IPS-NIHi7 (cell line): ENCODE measurements around the gene GALNT16.

Experiments
- DNase-seq: peaks from one replicate; pipeline ENCODE4 v3.0.0; 2012; ENCODE audit warnings: mixed read lengths; ENCODE audit errors: extremely low spot score

The GALNT16 gene

DNA sequence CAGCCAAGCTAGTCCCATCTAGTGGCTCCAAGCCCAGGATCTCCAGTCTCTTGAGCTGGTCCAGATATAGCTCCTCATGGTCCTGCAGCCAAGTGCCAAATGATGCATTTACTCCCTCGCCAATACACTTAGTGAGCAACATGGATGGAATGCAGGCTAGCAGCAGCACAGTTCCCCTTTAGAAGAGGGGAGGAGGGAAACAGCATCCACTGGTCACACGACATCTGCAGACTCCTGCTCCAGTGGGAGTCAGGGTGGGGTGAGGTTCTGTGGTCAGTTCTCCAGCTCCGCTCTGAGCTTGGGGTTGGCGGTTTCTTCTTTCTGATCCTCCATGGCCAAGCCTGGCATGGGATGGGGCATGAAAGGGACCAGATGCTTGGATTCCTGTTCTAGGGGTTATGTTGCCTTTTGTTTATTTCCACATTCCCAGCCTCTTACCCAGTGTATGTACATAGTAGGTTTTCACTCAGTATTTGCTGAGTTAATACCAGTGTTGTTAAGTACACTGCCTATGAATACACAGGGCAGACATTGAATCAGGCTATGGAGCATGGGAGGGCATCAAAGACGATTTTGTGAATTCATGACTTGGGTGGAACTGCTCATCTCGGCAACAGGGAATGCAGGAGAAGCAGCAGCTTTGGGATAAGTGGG, 57.3 kb downstream of the GALNT16 start:
- DNase-seq, result peak; percentile 43

DNA sequence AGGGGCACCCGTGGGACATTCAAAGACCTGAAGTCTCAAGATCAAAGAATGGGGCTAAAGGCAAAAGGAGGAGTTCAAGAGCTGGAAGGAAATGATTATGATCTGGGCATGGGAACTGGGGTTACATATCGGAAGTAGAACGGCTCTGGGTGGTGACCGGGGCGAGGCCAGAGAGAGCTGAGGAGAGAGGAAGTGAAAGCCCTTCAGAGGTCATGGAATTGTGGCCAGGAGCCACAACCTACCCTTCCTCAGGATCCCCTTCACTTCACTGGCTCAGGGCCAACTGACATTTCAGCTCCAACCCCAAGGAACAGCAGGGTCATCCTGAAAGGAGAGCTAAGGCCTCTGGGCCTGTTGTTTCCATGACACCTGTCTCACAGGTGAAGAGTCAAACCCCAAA, 57.8 kb downstream of the GALNT16 start:
- no peak for DNase-seq

DNA sequence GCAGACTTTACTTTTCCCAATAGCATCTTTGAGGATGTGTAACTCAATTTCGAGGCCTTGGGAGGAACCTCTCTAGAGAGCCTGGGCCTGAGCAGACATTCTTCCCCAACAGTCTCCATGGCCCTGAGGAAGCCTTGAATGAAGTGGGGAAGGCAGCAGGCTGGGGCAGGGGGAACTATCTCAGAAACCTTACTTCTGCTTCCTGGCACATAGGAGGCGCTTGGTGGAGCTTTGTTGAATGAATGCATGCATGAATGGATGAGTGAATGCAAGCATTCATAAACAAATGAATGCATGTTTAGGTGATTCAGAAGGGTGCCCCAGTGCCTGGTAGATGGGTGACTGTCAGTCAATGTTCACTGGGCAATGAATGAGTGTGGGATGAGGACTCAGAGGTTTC, 58.3 kb downstream of the GALNT16 start:
- DNase-seq, result no peak

DNA sequence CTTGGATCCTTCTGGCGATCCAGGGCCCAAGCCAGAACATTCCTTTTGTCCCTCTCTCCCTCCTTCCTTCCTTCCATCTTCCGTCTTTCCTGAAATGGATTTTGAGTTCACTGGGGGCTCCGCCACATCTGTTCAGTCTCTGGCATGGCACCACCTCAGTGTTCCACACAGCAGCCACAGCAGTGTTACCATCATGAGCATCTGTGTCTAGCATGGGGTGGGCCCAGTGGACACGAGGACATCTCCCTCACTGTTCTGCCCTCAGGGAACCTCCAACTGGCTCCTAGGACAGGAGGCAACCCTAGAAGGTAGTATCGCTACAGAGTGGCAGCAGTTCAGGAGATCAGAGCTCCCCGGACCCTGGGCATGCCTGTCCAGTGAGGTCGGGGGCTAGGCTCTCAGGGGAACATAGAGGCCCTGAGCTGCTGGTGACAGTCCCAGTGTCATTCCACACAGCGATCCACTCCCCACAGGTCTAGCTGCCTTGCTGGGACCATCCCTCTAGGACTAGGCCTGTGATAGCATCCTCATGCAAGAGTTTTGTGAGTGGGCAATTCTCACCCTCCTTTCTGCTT, 59.0 kb downstream of the GALNT16 start:
- DNase-seq, result no peak

DNA sequence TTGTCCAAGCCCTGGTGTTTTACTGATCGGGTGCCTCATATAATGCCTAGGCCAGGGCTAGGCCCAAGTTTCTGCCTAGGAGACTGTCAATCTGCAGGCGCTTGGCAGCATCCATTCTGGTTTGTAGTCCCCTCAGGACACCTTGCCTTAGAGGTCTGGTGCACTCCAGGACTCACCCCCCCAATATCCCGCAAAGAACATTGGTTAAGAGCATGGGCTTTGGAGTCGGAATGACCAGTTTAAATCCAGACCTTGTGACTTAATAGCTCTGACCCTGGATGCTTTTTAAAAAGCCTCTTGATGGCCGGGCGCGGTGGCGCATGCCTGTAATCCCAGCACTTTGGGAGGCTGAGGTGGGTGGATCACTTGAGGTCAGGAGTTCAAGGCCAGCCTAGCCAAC, 60.0 kb downstream of the GALNT16 start:
- no peak for DNase-seq

DNA sequence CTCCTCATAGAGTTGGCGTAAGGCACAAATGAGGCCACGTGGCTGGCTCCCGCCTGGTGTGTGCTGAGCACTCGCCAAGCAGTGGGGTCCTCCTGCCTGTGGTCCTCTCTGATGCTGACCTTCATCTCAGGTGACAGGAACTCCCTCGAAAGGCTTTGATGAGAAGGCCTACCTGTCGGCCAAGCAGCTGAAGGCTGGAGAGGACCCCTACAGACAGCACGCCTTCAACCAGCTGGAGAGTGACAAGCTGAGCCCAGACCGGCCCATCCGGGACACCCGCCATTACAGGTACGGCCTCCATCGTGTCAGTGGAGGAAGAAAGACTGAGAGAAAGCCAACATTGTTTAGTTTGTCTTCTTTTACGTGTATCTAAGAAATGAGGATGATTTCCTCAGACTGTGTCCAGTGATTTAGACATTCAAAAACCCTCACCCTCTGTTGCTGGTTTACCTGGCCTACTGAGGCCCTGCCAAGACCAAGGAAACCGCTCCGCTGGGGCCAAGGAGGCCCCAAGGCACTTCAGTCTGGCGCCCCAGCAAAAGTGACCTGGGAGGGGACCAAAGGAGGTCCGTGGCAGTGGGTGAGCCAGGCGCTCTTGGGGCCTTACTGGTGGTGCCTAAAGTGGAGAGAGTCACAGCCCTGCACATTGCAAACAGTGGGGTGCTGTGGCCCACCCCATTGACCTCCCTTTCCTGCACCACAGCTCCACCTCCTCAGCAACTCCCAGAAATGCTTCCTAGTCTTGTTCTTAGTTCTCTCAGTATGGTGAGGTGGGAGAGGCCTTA, 60.8 kb downstream of the GALNT16 start:
- no peak for DNase-seq

DNA sequence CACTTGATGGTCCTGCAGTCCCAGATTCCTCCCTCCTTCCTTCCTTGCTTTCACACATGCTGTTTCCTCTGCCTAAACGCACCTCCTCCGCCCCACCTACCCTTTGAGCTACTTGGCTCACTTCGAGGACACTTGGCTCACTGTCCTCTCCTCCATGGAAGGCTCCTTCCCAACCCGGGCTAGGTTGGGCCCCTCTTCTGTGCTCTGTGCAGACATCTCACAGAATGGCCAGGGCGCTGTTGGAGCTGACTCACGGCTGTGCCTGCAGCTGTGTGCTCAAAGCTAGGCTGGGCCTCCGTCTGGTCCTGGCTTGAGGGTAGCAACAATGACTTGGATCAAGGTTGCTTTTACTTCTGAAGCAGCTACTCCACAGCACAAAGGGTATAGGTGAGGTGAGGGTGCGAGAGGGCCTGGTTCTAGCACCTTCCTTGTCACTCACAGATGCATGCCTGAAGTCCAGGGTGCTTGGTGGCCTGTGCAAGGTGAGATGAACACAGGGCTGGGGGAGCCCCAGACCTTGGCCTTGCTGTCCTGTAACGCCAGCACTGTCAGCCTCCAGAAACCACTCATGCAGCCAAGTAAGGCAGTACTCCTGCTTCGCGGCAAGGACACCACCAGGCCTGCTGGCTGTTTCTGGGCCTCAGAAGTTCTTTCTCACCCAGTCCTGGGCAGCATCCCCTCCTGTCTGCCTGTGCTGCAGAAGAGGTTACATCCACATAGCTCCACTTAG, 61.8 kb downstream of the GALNT16 start:
- DNase-seq, result no peak

DNA sequence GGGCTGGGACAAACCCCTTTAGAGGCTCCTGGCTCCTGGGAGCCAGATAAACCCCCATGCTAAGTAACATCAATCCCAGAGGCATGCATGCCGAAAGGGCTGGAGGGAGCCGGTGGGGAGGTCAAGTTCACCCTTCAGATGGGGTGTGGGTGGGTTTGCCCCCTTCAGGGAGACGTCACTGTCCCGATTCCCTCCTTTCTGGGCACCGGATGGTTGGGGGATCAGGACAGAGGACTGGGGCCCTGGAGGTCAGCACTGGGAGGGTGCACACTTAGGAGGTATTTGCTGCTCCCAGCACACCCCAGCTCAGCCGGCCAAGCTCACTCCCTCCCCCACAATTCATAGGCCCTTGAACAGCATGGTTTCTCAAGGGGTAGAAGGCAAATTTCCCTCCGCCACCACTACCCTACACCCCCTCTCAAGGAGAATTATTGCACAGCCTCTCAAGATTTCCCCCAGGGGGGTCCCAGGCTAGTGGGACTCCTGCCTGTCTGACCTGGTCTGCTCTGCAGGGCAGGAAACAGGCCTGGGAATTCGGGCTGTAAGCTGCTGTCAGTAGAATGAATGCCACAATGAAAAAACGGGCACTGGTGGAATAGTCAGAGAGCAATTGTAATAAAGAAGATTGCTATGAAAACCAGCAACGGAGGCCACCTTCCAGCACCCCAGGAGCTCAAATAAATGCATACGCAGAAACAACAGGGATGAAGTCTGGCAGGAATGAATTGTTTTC, 63.5 kb downstream of the GALNT16 start:
- DNase-seq, result no peak

DNA sequence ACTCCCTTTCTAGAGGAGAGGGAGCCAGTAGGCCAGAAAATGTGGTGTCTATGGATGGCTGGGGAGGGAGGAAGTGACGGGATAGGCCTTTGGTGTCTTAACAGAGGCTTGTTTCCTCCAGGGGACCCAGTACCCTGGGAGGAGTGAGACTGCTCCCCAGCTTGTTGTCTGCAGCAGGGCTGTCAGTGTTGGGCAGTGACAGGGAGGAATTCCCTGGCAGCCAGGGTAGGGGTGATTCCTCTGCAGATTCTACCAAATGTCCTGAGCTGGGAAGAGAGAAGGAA, 64.0 kb downstream of the GALNT16 start:
- no peak for DNase-seq

DNA sequence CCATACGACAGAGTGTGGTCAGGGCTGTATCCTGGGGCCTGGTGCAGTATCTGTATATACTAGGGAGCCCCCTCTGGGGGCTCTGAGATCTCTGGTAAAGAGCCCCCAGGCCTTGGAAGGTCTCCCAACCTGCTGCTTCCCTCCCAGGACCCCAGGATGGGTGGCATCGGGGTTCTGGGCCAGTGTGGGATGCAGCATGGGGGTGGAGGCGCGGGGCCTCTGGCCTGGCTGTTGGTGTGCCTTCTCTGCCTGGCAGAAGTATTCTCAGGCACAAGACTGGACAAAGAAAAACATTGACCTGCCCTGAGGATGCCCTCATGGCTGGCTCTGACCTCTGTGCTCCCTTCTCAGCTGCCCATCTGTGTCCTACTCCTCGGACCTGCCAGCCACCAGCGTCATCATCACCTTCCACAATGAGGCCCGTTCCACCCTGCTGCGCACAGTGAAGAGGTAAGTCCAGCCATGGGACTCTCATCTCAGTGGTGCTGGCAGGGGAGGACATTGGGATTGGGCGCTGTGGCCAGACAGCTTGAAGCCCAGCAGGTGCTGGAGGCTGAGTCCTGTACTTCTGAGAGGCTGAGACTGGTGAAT, 64.5 kb downstream of the GALNT16 start:
- DNase-seq, result no peak

DNA sequence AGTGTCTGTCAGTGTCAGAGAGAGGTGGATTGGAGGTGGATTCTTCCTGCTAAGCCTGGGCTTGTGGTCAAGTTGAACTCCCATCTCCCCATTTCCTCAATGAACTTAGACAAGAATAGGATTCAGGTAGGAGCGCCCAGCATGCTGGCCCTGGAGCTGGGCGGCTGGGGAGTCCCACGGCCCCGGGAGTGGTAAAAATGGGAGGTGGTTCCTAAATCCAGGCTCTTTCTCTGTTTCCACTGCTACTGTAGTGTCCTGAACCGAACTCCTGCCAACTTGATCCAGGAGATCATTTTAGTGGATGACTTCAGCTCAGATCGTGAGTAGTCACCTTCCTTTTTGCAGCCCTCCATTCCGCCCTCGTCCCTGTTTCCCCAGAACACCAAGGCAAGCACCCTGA, 65.1 kb downstream of the GALNT16 start:
- DNase-seq, result no peak

DNA sequence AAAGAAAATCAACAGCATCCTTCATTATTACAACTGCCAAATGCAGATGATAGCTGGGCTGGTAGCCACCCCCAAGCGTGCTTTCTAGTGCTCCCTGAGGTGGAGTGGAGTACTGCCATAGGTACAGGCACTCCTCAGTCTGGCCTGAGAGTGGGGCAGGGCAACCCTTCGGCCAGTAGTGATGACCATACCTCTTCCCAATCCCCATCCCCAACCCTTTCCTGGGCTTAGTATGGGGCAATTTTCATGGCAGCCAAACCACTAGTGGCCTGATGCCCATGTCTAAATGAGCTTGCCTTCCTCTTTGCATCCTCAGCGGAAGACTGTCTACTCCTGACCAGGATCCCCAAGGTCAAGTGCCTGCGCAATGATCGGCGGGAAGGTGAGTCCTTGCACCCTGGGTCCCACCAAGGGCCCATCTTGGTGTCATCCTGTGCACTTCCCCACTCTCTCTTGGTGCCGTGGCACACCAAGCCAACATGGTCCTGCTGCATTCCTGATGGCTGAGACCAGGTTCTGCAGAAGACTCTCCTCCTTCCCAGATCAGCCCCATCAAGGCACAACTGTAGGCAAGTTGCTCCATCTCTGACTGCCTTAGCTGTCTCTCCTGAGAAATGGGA, 65.8 kb downstream of the GALNT16 start:
- DNase-seq, result peak; percentile 65

DNA sequence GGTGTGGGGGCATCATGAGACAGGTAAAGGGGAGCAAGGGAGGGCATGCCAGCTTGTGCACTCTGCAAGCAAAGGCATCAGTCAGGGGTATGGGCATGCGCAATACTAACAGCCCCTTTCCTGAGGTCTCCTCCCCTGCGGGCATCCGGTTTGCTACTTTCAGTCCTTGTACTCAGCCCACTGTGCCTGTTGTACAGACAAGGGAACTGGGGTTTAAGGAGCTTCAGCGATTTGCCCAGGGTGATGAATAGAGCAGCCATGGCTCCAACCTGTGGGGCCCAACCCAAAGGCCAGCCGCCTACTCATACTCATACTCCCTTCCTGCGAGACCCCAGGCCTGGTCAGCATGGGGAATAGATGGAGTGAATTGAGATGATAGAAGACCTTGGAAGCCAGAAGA, 66.7 kb downstream of the GALNT16 start:
- DNase-seq, result no peak

DNA sequence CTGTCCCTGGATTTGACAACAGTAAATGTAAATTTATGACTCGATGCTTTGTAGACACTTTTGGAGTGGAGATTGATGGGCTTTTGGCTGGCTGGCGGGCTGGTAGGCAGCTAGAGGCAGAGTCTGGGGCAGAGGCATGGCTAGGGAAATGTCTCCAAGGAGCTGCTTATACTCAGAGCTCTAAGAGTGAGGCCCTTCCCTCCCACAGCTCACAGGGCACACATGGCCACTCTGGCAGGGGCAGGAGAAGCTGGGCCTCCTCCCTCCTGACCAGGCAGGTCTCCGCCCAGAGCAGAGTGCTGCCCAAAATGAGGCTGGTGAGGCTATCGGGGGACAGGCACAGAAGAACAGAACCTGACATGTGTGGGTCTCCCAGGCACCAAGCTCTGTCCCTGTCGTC, 67.5 kb downstream of the GALNT16 start:
- DNase-seq, result no peak

DNA sequence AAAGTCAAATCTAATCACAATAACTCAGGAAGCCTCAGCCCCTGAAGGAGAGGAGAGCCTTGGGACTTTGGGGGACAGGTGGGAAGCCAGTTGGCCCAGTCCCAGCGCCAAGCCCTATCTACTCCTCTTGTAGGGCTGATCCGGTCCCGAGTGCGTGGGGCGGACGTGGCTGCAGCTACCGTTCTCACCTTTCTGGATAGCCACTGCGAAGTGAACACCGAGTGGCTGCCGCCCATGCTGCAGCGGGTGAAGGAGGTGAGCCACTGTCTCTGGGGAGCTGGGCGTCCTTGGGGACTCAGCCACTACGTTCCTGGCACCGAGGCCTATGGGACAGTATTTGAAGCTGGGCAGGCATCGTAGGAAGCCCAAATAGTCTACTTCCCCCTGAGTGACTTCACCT, 68.4 kb downstream of the GALNT16 start:
- no peak for DNase-seq

DNA sequence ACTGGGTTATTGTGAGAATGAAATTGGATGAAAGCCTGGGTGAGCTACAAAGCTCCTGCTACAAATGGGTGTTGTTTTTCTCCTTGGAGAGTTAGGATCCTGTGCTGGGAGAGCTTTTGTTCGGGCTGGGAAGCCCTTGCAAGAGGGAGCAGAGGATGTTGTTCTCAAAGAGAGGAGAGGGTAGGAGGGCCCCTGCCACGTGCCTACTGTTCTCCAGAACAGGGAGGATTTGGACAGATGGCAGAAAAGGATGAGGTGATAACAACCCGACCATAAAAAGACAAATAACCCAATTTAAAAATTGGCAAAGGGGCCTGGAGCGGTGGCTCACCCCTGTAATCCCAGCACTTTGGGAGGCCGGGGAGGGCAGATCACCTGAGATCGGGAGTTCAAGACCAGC, 68.8 kb downstream of the GALNT16 start:
- DNase-seq, result no peak

DNA sequence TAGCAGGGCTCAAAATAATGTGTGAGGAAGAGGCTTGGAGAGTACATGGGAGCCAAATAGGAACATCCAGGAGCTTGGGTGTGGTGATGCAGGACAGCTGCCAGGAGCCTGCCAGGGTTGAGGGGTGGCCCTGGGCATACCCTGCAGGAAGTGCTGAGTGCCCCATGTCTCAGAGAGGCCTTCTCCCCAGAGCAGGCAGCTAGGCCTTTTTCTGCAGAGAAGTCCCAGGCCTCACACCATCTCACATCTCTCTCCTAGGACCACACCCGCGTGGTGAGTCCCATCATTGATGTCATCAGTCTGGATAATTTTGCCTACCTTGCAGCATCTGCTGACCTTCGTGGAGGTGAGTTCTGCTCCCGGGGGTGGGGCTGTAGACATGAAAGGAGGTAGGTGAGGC, 71.2 kb downstream of the GALNT16 start:
- DNase-seq, result no peak

DNA sequence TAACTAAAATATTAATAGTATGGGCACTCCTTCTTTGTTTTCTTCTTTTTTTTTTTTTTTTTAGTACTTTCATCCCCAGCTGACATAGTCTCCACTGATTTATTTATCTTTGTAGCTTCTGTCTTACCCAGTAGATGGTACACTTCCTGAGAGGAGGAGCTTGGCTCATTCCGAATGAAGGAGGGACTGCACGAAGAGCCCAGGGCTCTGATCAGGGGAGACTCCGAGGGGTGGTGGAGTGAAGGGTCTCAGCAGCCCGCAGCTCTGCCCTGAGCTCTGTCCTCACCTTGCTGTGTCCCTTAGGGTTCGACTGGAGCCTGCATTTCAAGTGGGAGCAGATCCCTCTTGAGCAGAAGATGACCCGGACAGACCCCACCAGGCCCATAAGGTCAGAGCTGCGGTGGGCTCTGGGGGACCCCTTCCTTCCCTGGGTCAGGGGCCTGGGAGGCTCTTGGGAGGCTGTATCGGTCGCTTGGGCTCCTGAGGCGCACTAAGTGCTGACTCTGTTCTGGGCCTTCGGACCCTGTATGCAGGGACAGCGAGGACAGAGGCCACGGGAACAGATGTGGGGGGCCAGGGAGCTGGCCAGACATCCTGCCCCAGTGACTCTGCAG, 72.9 kb downstream of the GALNT16 start:
- no peak for DNase-seq

DNA sequence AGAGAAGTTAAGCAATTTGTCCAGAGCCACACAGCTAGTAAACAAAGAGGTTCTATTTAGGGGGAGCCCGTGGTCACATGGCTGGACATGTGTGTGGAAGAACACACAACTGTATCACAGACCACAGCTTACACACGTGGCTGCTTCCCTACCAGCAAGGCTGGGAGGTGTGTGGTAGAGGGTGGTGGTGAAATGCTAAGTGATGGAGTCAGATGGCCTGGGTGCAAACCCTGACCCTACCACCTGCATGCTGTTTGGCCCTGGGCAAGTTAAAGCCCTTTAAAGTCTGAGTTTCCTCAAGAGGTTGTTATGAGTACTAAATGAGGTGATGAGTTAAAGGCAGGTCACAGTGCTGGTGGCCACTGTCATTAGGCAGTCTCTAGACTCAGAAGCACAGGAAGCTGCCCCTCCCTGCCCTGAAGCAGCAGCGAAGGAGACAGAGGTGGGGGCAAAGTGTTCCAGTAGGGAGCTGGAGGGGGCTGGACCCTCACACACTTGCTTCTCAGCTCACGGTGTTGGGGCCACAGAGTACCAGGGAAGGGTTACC, 73.9 kb downstream of the GALNT16 start:
- no peak for DNase-seq

DNA sequence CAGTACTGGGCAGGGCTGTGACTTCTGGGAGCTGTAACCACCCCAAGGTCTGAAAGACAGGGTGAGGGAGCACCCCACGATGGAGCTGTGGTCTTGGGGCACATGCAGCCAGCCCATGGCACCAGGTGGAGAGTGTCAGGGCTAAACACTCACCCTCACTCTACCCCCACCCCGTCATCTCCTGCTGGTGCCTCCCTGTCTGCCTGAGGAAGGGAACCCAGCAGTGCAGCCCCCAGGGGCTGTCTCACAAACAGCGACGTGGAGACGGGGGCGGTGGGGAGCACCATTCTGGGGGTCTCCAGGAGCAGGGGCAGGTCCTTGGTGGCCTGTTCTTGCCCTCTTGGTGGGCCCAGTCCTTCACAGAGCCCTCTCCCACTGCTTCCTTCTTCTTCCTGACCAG, 74.6 kb downstream of the GALNT16 start:
- DNase-seq, result no peak

DNA sequence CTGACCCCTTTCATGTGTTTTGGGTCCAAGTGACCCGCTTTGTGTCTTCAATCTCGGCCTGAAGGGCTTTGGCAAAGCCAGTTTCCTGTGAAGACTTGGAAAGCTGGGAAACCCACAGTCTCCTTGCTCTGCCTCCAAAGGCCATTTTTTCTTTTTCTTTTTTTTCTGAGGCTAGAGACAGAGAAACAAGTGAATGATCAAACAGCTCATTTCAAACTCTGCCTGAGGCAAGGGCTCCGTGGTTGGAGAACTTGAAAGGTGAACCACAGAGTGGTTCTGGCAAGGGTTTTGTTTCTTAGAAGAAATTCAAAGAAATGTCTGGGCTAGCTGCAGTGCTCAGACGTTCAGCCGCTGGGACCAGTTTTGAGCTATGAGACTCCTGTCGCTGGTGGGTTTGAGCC, 75.4 kb downstream of the GALNT16 start:
- DNase-seq, result no peak
